Right hindlimb (tissue), 1 donor: ENCODE measurements around the gene CTRB2.

ENCODE experiments used
- DNase-seq: peaks from one replicate; pipeline ENCODE4 v3.0.0-alpha.2; 2018

The CTRB2 gene

GRCh38 chr16:75203667-75204409 is 3.1 kb downstream of the CTRB2 start:
- no peak for DNase-seq

GRCh38 chr16:75203096-75203495 is 3.9 kb downstream of the CTRB2 start:
- no peak for DNase-seq

GRCh38 chr16:75202069-75202590 is 4.8 kb downstream of the CTRB2 start:
- no peak for DNase-seq

GRCh38 chr16:75198135-75198600 is 8.8 kb downstream of the CTRB2 start:
- DNase-seq = no peak

GRCh38 chr16:75197522-75198134 is 9.3 kb downstream of the CTRB2 start:
- no peak for DNase-seq

GRCh38 chr16:75196836-75197235 is 10.1 kb downstream of the CTRB2 start:
- no peak for DNase-seq

GRCh38 chr16:75195811-75196790 is 10.9 kb downstream of the CTRB2 start:
- no peak for DNase-seq

- no peak for DNase-seq
These were observed 13.1 kb downstream of the CTRB2 start for GRCh38 chr16:75193730-75194444.

- no peak for DNase-seq
These were observed 13.7 kb downstream of the CTRB2 start for GRCh38 chr16:75193265-75193650.

- DNase-seq = no peak
These were observed 14.2 kb downstream of the CTRB2 start for GRCh38 chr16:75192606-75193264.

GRCh38 chr16:75189638-75190245 is 17.2 kb downstream of the CTRB2 start:
- no peak for DNase-seq

GRCh38 chr16:75188832-75189477 is 18.0 kb downstream of the CTRB2 start:
- no peak for DNase-seq

GRCh38 chr16:75181630-75182029 is 25.3 kb downstream of the CTRB2 start:
- DNase-seq = no peak

GRCh38 chr16:75179208-75179607 is 27.8 kb downstream of the CTRB2 start:
- DNase-seq = no peak

GRCh38 chr16:75176926-75177325 is 30.0 kb downstream of the CTRB2 start:
- DNase-seq = no peak

- DNase-seq = no peak
These were observed 31.9 kb downstream of the CTRB2 start for GRCh38 chr16:75175074-75175473.

GRCh38 chr16:75172578-75172977 is 34.4 kb downstream of the CTRB2 start:
- no peak for DNase-seq

- DNase-seq = no peak
These were observed 37.0 kb downstream of the CTRB2 start for GRCh38 chr16:75169899-75170405.

- no peak for DNase-seq
These were observed 46.6 kb downstream of the CTRB2 start for GRCh38 chr16:75160386-75160785.
